ENCODE data around the gene TAF1B. TPM values are rescaled to one million over a fixed set of nuclear protein-coding genes. Genes with fewer than 3 reads are reported as not detected.

Gene TAF1B
- total RNA-seq, 1 donor from 2014 or later, result 86.3 TPM

GRCh38 chr2:9807056-9807455 is 36.2 kb upstream of the TAF1B start:
- Histone ChIP-seq H3K4me3 (no peak overlapping the region), H3K27me3 (no peaks in the 10 kb centered on the region), H3K9me3 (ENCODE audit: low read depth) (no peaks in the 10 kb centered on the region), H3F3A (ENCODE audit: low read depth) (no peaks in the 10 kb centered on the region), H3K9ac (no peak overlapping the region), H3K4me2 (no peak overlapping the region), H3K79me2 (ENCODE audit: low read depth) (no peaks in the 10 kb centered on the region), H3K4me1 (peaks cover 6% of the 10 kb centered on the region), H3K27ac (no peak overlapping the region), H3K36me3 (no peaks in the 10 kb centered on the region), H4K20me1 (ENCODE audit: low read depth) (no peaks in the 10 kb centered on the region), H2AFZ (replicated peaks) (no peak overlapping the region)
- TF ChIP-seq, protein P1, sequence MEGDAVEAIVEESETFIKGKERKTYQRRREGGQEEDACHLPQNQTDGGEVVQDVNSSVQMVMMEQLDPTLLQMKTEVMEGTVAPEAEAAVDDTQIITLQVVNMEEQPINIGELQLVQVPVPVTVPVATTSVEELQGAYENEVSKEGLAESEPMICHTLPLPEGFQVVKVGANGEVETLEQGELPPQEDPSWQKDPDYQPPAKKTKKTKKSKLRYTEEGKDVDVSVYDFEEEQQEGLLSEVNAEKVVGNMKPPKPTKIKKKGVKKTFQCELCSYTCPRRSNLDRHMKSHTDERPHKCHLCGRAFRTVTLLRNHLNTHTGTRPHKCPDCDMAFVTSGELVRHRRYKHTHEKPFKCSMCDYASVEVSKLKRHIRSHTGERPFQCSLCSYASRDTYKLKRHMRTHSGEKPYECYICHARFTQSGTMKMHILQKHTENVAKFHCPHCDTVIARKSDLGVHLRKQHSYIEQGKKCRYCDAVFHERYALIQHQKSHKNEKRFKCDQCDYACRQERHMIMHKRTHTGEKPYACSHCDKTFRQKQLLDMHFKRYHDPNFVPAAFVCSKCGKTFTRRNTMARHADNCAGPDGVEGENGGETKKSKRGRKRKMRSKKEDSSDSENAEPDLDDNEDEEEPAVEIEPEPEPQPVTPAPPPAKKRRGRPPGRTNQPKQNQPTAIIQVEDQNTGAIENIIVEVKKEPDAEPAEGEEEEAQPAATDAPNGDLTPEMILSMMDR (IDR thresholded peaks at IDR 0.05), result no peak
- no peak for TF ChIP-seq EZH2phosphoT487 (IDR thresholded peaks at IDR 0.05)
- no peak for TF ChIP-seq EZH2 (IDR thresholded peaks at IDR 0.05)
- Mint-ChIP-seq H3K36me3 (no peaks in the 10 kb centered on the region), H3K27me3 (ENCODE audit: insufficient read depth, low read depth) (peaks cover 7% of the 10 kb centered on the region), H3K27ac (no peak overlapping the region), H3K4me3 (no peak overlapping the region), H3K4me1 (peaks cover 17% of the 10 kb centered on the region), H3K9me3 (no peaks in the 10 kb centered on the region)
- no peak for DNase-seq (ENCODE audit: low spot score)

DNA sequence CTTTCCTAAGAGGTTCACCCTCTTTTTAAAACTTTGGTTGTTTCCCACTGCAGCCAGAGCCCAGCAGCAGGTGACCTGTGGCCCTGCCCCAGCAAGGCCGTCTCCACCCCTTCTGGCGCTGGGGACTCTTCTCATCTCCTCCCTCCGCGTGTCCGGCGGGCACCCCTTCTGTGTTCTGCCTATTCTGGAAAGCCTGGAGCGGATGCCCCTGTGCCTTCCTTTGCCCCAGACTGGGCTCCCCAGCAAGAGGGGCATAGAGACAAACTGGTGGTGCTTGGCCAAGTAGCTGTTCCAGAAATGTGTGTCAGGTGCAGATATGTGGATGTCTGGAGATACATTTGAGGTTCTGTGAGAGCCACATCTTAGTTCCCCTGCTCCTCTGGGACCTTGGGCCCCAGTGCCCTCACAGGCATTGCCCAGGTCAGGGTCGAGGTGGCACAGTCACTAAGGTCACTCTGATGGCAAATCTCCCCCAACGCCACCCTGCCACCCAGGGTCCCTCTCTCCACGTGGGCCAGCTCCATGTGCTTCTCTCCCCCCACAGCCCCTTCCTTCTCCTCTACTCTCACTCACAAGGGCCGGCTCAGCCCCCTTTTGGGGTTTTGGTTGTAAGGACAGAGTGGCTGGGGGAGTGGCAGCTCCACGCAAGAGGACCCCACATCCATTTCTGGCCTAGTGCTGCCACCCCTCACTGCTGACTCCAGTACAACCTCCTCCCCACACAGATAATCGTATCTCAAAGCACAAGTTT is 35.5 kb upstream of the TAF1B start:
- H3K27me3 Mint-ChIP-seq (ENCODE audit: insufficient read depth, low read depth), result peaks cover 6% of the 10 kb centered on the region
- no peaks in the 10 kb centered on the region for H3K36me3 ChIP-seq
- H4K20me1 ChIP-seq (ENCODE audit: low read depth), result no peaks in the 10 kb centered on the region
- no peaks in the 10 kb centered on the region for H3K79me2 ChIP-seq (ENCODE audit: low read depth)
- no peak for DNase-seq (ENCODE audit: low spot score)
- peaks cover 16% of the 10 kb centered on the region for H3K4me1 Mint-ChIP-seq
- H3K27me3 ChIP-seq, result no peaks in the 10 kb centered on the region
- H3K4me3 ChIP-seq, result no peak overlapping the region
- no peak overlapping the region for H3K4me2 ChIP-seq
- peaks cover 6% of the 10 kb centered on the region for H3K4me1 ChIP-seq
- no peaks in the 10 kb centered on the region for H3K9me3 Mint-ChIP-seq
- H3K36me3 Mint-ChIP-seq, result no peaks in the 10 kb centered on the region
- H2AFZ ChIP-seq (replicated peaks), result no peak overlapping the region
- no peak overlapping the region for H3K27ac ChIP-seq
- no peaks in the 10 kb centered on the region for H3K9me3 ChIP-seq (ENCODE audit: low read depth)
- H3K27ac Mint-ChIP-seq, result no peak overlapping the region
- no peak overlapping the region for H3K9ac ChIP-seq
- no peak overlapping the region for H3K4me3 Mint-ChIP-seq
- no peaks in the 10 kb centered on the region for H3F3A ChIP-seq (ENCODE audit: low read depth)
- TF ChIP-seq EZH2 (IDR thresholded peaks at IDR 0.05) (no peak), EZH2phosphoT487 (IDR thresholded peaks at IDR 0.05) (no peak)
- TF ChIP-seq, protein P1 (IDR thresholded peaks at IDR 0.05), result no peak

GRCh38 chr2:9808334-9809063 is 34.8 kb upstream of the TAF1B start:
- Histone ChIP-seq H3K27me3 (no peaks in the 10 kb centered on the region), H3K4me1 (peaks cover 2% of the 10 kb centered on the region), H3K36me3 (no peaks in the 10 kb centered on the region), H3K27ac (no peak overlapping the region), H3F3A (ENCODE audit: low read depth) (no peaks in the 10 kb centered on the region), H3K4me3 (no peak overlapping the region), H3K4me2 (no peak overlapping the region), H3K9me3 (ENCODE audit: low read depth) (no peaks in the 10 kb centered on the region), H2AFZ (replicated peaks) (no peak overlapping the region), H4K20me1 (ENCODE audit: low read depth) (no peaks in the 10 kb centered on the region), H3K9ac (no peak overlapping the region), H3K79me2 (ENCODE audit: low read depth) (no peaks in the 10 kb centered on the region)
- no peaks in the 10 kb centered on the region for H3K36me3 Mint-ChIP-seq
- H3K27ac Mint-ChIP-seq, result no peak overlapping the region
- H3K4me1 Mint-ChIP-seq, result peaks cover 11% of the 10 kb centered on the region
- H3K9me3 Mint-ChIP-seq, result no peaks in the 10 kb centered on the region
- H3K27me3 Mint-ChIP-seq (ENCODE audit: insufficient read depth, low read depth), result peaks cover 6% of the 10 kb centered on the region
- TF ChIP-seq, protein P1 (IDR thresholded peaks at IDR 0.05), result no peak
- TF ChIP-seq EZH2 (IDR thresholded peaks at IDR 0.05) (no peak), EZH2phosphoT487 (IDR thresholded peaks at IDR 0.05) (no peak)
- no peak for DNase-seq (ENCODE audit: low spot score)
- no peak overlapping the region for H3K4me3 Mint-ChIP-seq

Data from neural progenitor cell (in vitro differentiated cells).